ENCODE measurements around the gene SPP2. TPM values are rescaled to one million over a fixed set of nuclear protein-coding genes. Genes with fewer than 3 reads are reported as not detected.

Gene SPP2
- total RNA-seq, 1 experiment from 2014 or later: not detected

- H3K9me3 ChIP-seq (ENCODE audit: control insufficient read depth, low read depth, low read length): no peaks in the 10 kb centered on the region
- no peak overlapping the region for H2AK5ac ChIP-seq (ENCODE audit: insufficient read length, low read length)
- H2BK12ac ChIP-seq (ENCODE audit: insufficient read length, low read depth, low read length): no peak overlapping the region
- H3K27me3 Mint-ChIP-seq (ENCODE audit: low read depth): peaks cover 11% of the 10 kb centered on the region
- no peak overlapping the region for H3K27ac Mint-ChIP-seq
- H4K5ac ChIP-seq (ENCODE audit: insufficient read length, low read depth, low read length): no peak overlapping the region
- no peaks in the 10 kb centered on the region; the same call in 1 of the 2 replicates for H3K79me2 ChIP-seq (ENCODE audit: insufficient read depth, low read length)
- H3K23ac ChIP-seq (ENCODE audit: insufficient read length, low read depth, low read length): no peak overlapping the region
- no peak overlapping the region for H3K14ac ChIP-seq (ENCODE audit: insufficient read depth, low read length)
- H2BK5ac ChIP-seq (ENCODE audit: insufficient read length, low read length): no peak overlapping the region
- no peaks in the 10 kb centered on the region for H3K4me1 Mint-ChIP-seq
- H3K4me3 Mint-ChIP-seq: no peak overlapping the region
- no peaks in the 10 kb centered on the region for H3K23me2 ChIP-seq (ENCODE audit: insufficient read length, low read depth, low read length, poor library complexity, severe bottlenecking)
- no peak overlapping the region for H3K9ac ChIP-seq (ENCODE audit: extremely low read depth, insufficient read length, low read length)
- H3T11ph ChIP-seq (ENCODE audit: low read length): no peak overlapping the region
- H2BK20ac ChIP-seq (ENCODE audit: low read depth, low read length, poor library complexity, severe bottlenecking): no peak overlapping the region
- H3K4me1 ChIP-seq (ENCODE audit: insufficient read depth, low read length): no peaks in the 10 kb centered on the region
- no peak overlapping the region for H3K27ac ChIP-seq (ENCODE audit: insufficient read length, low read depth, low read length)
- DNase-seq: no peak
- H2BK15ac ChIP-seq (ENCODE audit: low read depth, low read length): no peak overlapping the region
- WGBS (ENCODE audit: extremely low coverage, insufficient read length, low lambda C conversion rate): no CpG with 5 or more reads among the region's 2 CpGs
- peaks cover 1 to 13% (median 3%) of the 10 kb centered on the region in 3 experiments; a peak in 4 of 7 replicates for H3K36me3 Mint-ChIP-seq (ENCODE audit: insufficient read depth in 1 of 3, low read depth in 3 of 3)
- no peaks in the 10 kb centered on the region for H3K27me3 ChIP-seq (ENCODE audit: insufficient read depth, low read length)
- no peak for TF ChIP-seq CTCF (conservative IDR thresholded peaks at IDR 0.05)
- no peak overlapping the region for H4K91ac ChIP-seq (ENCODE audit: insufficient read length, low read depth, low read length)
- no peak overlapping the region for H3K56ac ChIP-seq (ENCODE audit: insufficient read length, low read depth, low read length)
- no peak overlapping the region for H3K4ac ChIP-seq (ENCODE audit: low read depth, low read length)
- no peak overlapping the region for H3K4me2 ChIP-seq (ENCODE audit: insufficient read depth, insufficient read length, low read length)
- no peaks in the 10 kb centered on the region for H4K20me1 ChIP-seq (ENCODE audit: control insufficient read depth, insufficient read depth, insufficient read length)
- no peak overlapping the region for H4K8ac ChIP-seq (replicated peaks; ENCODE audit: insufficient read length, low read depth, low read length)
- peaks cover 20 to 25% of the 10 kb centered on the region in 2 experiments for H3K9me3 Mint-ChIP-seq
- H2BK120ac ChIP-seq (ENCODE audit: low read depth, low read length, poor library complexity, severe bottlenecking): no peak overlapping the region
- H3K18ac ChIP-seq (ENCODE audit: insufficient read length, low read depth, low read length): no peak overlapping the region
- H3K79me1 ChIP-seq (ENCODE audit: insufficient read depth, low read depth, low read length, poor library complexity, severe bottlenecking): no peaks in the 10 kb centered on the region
- H2AFZ ChIP-seq (ENCODE audit: low read length): no peak overlapping the region
Observed at GRCh38 chr2:234020332-234020731, 30.2 kb upstream of the SPP2 start.

All from H9 (cell line).